Measurements from ENCODE around the gene ZNF143.

Gene ZNF143

GRCh38 chr11:9490376-9490775 lies 29.6 kb downstream of the ZNF143 start:
- intact Hi-C loops (cut with DNase I; ENCODE audit: low total_unique reads) = loop anchor here (5.0 kb wide), 1 partner anchor 1447 kb away; no protein-coding TSS in a partner anchor
- no peaks in the 10 kb centered on the region for H3K9me3 ChIP-seq
- TF ChIP-seq CTCF (IDR thresholded peaks at IDR 0.05) = no peak
- H3K4me1 ChIP-seq = peaks cover 0 to 17% (median 7%) of the 10 kb centered on the region in 4 donors
- H3K36me3 ChIP-seq = peaks cover 39 to 75% (median 57%) of the 10 kb centered on the region in 3 donors
- no peak overlapping the region for H3K4me3 ChIP-seq
- H3K27me3 ChIP-seq = no peaks in the 10 kb centered on the region
- no peak for DNase-seq
- H3K27ac ChIP-seq = no peak overlapping the region

GRCh38 chr11:9493492-9493891 lies 32.7 kb downstream of the ZNF143 start:
- intact Hi-C loops (cut with DNase I; ENCODE audit: low total_unique reads) = loop anchor here (5.0 kb wide), 1 partner anchor 1444 kb away; no protein-coding TSS in a partner anchor

GRCh38 chr11:9494316-9494715 lies 33.5 kb downstream of the ZNF143 start:
- intact Hi-C loops (cut with DNase I; ENCODE audit: low total_unique reads) = loop anchor here (5.0 kb wide), 1 partner anchor 1443 kb away; no protein-coding TSS in a partner anchor
- no peak for TF ChIP-seq CTCF (IDR thresholded peaks at IDR 0.05)
- Histone ChIP-seq H3K4me3 (no peak overlapping the region), H3K9me3 (no peaks in the 10 kb centered on the region), H3K4me1 (peaks cover 0 to 14% (median 3%) of the 10 kb centered on the region in 4 donors), H3K27ac (no peak overlapping the region), H3K36me3 (peaks cover 44 to 87% (median 77%) of the 10 kb centered on the region in 3 donors), H3K27me3 (no peaks in the 10 kb centered on the region)
- DNase-seq = no peak

More at GRCh38 chr11:9493492-9493891, 32.7 kb downstream of the ZNF143 start:
- no peak overlapping the region for H3K4me3 ChIP-seq
- H3K9me3 ChIP-seq = no peaks in the 10 kb centered on the region
- DNase-seq = no peak
- peaks cover 44 to 81% (median 75%) of the 10 kb centered on the region in 3 donors for H3K36me3 ChIP-seq
- peaks cover 0 to 19% (median 7%) of the 10 kb centered on the region in 4 donors for H3K4me1 ChIP-seq
- H3K27ac ChIP-seq = no peak overlapping the region
- no peaks in the 10 kb centered on the region for H3K27me3 ChIP-seq
- no peak for TF ChIP-seq CTCF (IDR thresholded peaks at IDR 0.05)

- no peak for TF ChIP-seq CTCF (IDR thresholded peaks at IDR 0.05)
- peaks cover 0 to 8% (median 0%) of the 10 kb centered on the region in 4 donors for H3K4me1 ChIP-seq
- intact Hi-C loops (cut with DNase I; ENCODE audit: low total_unique reads) = no loop called here
- DNase-seq = no peak
- H3K36me3 ChIP-seq = peaks cover 37 to 91% (median 79%) of the 10 kb centered on the region in 3 donors
- no peak overlapping the region for H3K4me3 ChIP-seq
- no peak overlapping the region for H3K27ac ChIP-seq
- H3K27me3 ChIP-seq = no peaks in the 10 kb centered on the region
- no peaks in the 10 kb centered on the region for H3K9me3 ChIP-seq
Observed at GRCh38 chr11:9495803-9496514, 35.1 kb downstream of the ZNF143 start.

- no peak for TF ChIP-seq CTCF (IDR thresholded peaks at IDR 0.05)
- no peaks in the 10 kb centered on the region for H3K9me3 ChIP-seq
- H3K36me3 ChIP-seq = peaks cover 49 to 92% (median 72%) of the 10 kb centered on the region in 3 donors
- no peak overlapping the region for H3K4me3 ChIP-seq
- DNase-seq = no peak
- peaks cover 0 to 8% (median 0%) of the 10 kb centered on the region in 4 donors for H3K4me1 ChIP-seq
- peak overlapping the region in 1 of 2 donors; percentile 18 for H3K27ac ChIP-seq
- intact Hi-C loops (cut with DNase I; ENCODE audit: low total_unique reads) = no loop called here
- H3K27me3 ChIP-seq = no peaks in the 10 kb centered on the region
Observed at GRCh38 chr11:9498457-9499078, 37.8 kb downstream of the ZNF143 start.
